ENCODE data around the gene NLE1.

- TF ChIP-seq POLR2AphosphoS5 (IDR thresholded peaks at IDR 0.05; ENCODE audit: borderline replicate concordance, low read depth, low read length) (no peak), FOXP2 (optimal IDR thresholded peaks at IDR 0.05; ENCODE audit: control extremely low read depth, extremely low read length, insufficient read depth) (no peak)
Observed at GRCh38 chr17:35138218-35138617, 3.9 kb downstream of the NLE1 start.

Data from SK-N-MC (cell line).